Astrocyte (in vitro differentiated cells and primary cell): Measurements from ENCODE around the gene OTOGL. TPM values are rescaled to one million over a fixed set of nuclear protein-coding genes. Genes with fewer than 3 reads are reported as not detected.

Source experiments
- DNase-seq: peaks from one replicate; pipeline ENCODE4 v3.0.0-alpha.2; 2010; ENCODE audit warnings: low read depth
- FAIRE-seq: peaks from 2 replicates; lab custom pipeline; 2011; peaks lifted over from hg19 to GRCh38; lab: Jason Lieb, UNC
- H2AFZ ChIP-seq: 2 replicates; pipeline ENCODE4 v1.6.0; 2012; ENCODE audit warnings: low read depth, low read length, inconsistent platforms
- H3K27ac ChIP-seq: 2 replicates; pipeline ENCODE4 v1.5.1; 2011; ENCODE audit warnings: low read depth, low read length, inconsistent platforms
- H3K27me3 ChIP-seq: 2 replicates; pipeline ENCODE4 v1.6.0; 2011; ENCODE audit warnings: low read length, inconsistent platforms; ENCODE audit not compliant: insufficient read depth
- H3K36me3 ChIP-seq: 2 replicates; pipeline ENCODE4 v1.5.1; 2011; ENCODE audit warnings: low read length, inconsistent platforms; ENCODE audit not compliant: insufficient read depth
- H3K4me1 ChIP-seq: 2 replicates; pipeline ENCODE4 v1.5.1; 2011; ENCODE audit warnings: low read length, inconsistent platforms; ENCODE audit not compliant: insufficient read depth
- H3K4me2 ChIP-seq: 2 replicates; pipeline ENCODE4 v1.6.0; 2012; ENCODE audit warnings: low read length, inconsistent platforms
- H3K4me3 ChIP-seq: 2 replicates; pipeline ENCODE4 v1.5.1; 2011; ENCODE audit warnings: low read depth, mild to moderate bottlenecking, low read length, inconsistent platforms; ENCODE audit not compliant: insufficient read depth
- H3K79me2 ChIP-seq: 2 replicates; pipeline ENCODE4 v1.6.0; 2012; ENCODE audit warnings: mild to moderate bottlenecking, low read length, inconsistent platforms; ENCODE audit not compliant: insufficient read depth
- H3K9ac ChIP-seq: 2 replicates; pipeline ENCODE4 v1.6.0; 2012; ENCODE audit warnings: mild to moderate bottlenecking, low read length, inconsistent platforms
- H3K9me3 ChIP-seq: 2 replicates; pipeline ENCODE4 v1.5.1; 2012; ENCODE audit warnings: low read depth, mild to moderate bottlenecking, low read length, inconsistent platforms; ENCODE audit not compliant: insufficient read depth
- H4K20me1 ChIP-seq: 2 replicates; pipeline ENCODE4 v1.6.0; 2012; ENCODE audit warnings: low read length, inconsistent platforms; ENCODE audit not compliant: insufficient read depth
- H3K27ac Mint-ChIP-seq: one replicate; pipeline ENCODE4 v1.8.0; 2021; ENCODE audit warnings: mild to moderate bottlenecking, mixed read lengths; ENCODE audit not compliant: unreplicated experiment
- H3K27me3 Mint-ChIP-seq: one replicate; pipeline ENCODE4 v1.8.0; 2021; ENCODE audit warnings: low read depth, mixed read lengths; ENCODE audit not compliant: unreplicated experiment
- H3K36me3 Mint-ChIP-seq: one replicate; pipeline ENCODE4 v1.8.0; 2021; ENCODE audit warnings: low read depth, mixed read lengths; ENCODE audit not compliant: unreplicated experiment
- H3K4me1 Mint-ChIP-seq: one replicate; pipeline ENCODE4 v1.8.0; 2021; ENCODE audit warnings: low read depth, mixed read lengths; ENCODE audit not compliant: unreplicated experiment
- H3K4me3 Mint-ChIP-seq: one replicate; pipeline ENCODE4 v1.8.0; 2021; ENCODE audit warnings: mild to moderate bottlenecking, moderate library complexity, mixed read lengths; ENCODE audit not compliant: unreplicated experiment
- H3K9me3 Mint-ChIP-seq: one replicate; pipeline ENCODE4 v1.8.0; 2021; ENCODE audit warnings: mild to moderate bottlenecking, mixed read lengths; ENCODE audit not compliant: unreplicated experiment
- EZH2 ChIP-seq: IDR thresholded peaks from 2 replicates; pipeline ENCODE4 v1.6.1; 2012; ENCODE audit warnings: mild to moderate bottlenecking, low read length, inconsistent platforms; ENCODE audit not compliant: insufficient read depth
- total RNA-seq: library from RNA; stranded (reverse); gene quantifications from 2 replicates; pipeline ENCODE4 v1.2.1, GENCODE V29; 2021
- TF ChIP-seq, protein P1 (sequence below): IDR thresholded peaks from 2 replicates; pipeline ENCODE4 v1.5.1; 2011; ENCODE audit warnings: low read depth, mild to moderate bottlenecking, inconsistent platforms, low read length, moderate library complexity; ENCODE audit not compliant: insufficient read depth

The OTOGL gene
- total RNA-seq, 1 donor from 2014 or later: 0.16 TPM

- no peaks in the 10 kb centered on the region for H3K36me3 ChIP-seq
- no peaks in the 10 kb centered on the region for H3K9me3 ChIP-seq
- DNase-seq (no peak), FAIRE-seq (no peak)
- H3K27ac Mint-ChIP-seq: no peak overlapping the region
- peaks cover 1% of the 10 kb centered on the region for H3K9me3 Mint-ChIP-seq
- no peaks in the 10 kb centered on the region for H3K36me3 Mint-ChIP-seq
- no peak overlapping the region for H3K27ac ChIP-seq
- no peaks in the 10 kb centered on the region for H3K27me3 ChIP-seq
- no peak overlapping the region for H3K4me3 Mint-ChIP-seq
- no peaks in the 10 kb centered on the region for H3K79me2 ChIP-seq
- H2AFZ ChIP-seq: no peak overlapping the region
- H3K4me1 ChIP-seq: no peaks in the 10 kb centered on the region
- H3K4me1 Mint-ChIP-seq: no peaks in the 10 kb centered on the region
- H4K20me1 ChIP-seq: no peaks in the 10 kb centered on the region
- no peak overlapping the region for H3K4me3 ChIP-seq
- H3K4me2 ChIP-seq: no peak overlapping the region
- TF ChIP-seq EZH2: no peak
- TF ChIP-seq, protein P1, sequence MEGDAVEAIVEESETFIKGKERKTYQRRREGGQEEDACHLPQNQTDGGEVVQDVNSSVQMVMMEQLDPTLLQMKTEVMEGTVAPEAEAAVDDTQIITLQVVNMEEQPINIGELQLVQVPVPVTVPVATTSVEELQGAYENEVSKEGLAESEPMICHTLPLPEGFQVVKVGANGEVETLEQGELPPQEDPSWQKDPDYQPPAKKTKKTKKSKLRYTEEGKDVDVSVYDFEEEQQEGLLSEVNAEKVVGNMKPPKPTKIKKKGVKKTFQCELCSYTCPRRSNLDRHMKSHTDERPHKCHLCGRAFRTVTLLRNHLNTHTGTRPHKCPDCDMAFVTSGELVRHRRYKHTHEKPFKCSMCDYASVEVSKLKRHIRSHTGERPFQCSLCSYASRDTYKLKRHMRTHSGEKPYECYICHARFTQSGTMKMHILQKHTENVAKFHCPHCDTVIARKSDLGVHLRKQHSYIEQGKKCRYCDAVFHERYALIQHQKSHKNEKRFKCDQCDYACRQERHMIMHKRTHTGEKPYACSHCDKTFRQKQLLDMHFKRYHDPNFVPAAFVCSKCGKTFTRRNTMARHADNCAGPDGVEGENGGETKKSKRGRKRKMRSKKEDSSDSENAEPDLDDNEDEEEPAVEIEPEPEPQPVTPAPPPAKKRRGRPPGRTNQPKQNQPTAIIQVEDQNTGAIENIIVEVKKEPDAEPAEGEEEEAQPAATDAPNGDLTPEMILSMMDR: no peak
- no peaks in the 10 kb centered on the region for H3K27me3 Mint-ChIP-seq
- no peak overlapping the region for H3K9ac ChIP-seq
These were observed 305.3 kb downstream of the OTOGL start for GRCh38 chr12:80404629-80405028.

- H3K4me3 ChIP-seq: no peak overlapping the region
- Mint-ChIP-seq H3K27me3 (no peaks in the 10 kb centered on the region), H3K4me3 (no peak overlapping the region), H3K36me3 (no peaks in the 10 kb centered on the region), H3K27ac (no peak overlapping the region), H3K4me1 (no peaks in the 10 kb centered on the region), H3K9me3 (no peaks in the 10 kb centered on the region)
- no peaks in the 10 kb centered on the region for H3K36me3 ChIP-seq
- DNase-seq (no peak), FAIRE-seq (no peak)
- H3K27ac ChIP-seq: no peak overlapping the region
- TF ChIP-seq, protein P1: no peak
- TF ChIP-seq EZH2: no peak
- no peaks in the 10 kb centered on the region for H4K20me1 ChIP-seq
- no peaks in the 10 kb centered on the region for H3K27me3 ChIP-seq
- H2AFZ ChIP-seq: no peak overlapping the region
- no peaks in the 10 kb centered on the region for H3K79me2 ChIP-seq
- no peak overlapping the region for H3K9ac ChIP-seq
- no peaks in the 10 kb centered on the region for H3K9me3 ChIP-seq
- H3K4me1 ChIP-seq: no peaks in the 10 kb centered on the region
- H3K4me2 ChIP-seq: no peak overlapping the region
These were observed 306.9 kb downstream of the OTOGL start for GRCh38 chr12:80406253-80406652.

- DNase-seq (no peak), FAIRE-seq (peak; percentile 32)
- Mint-ChIP-seq H3K27me3 (peaks cover 3% of the 10 kb centered on the region), H3K4me1 (no peaks in the 10 kb centered on the region), H3K36me3 (no peaks in the 10 kb centered on the region), H3K4me3 (no peak overlapping the region), H3K9me3 (no peaks in the 10 kb centered on the region), H3K27ac (no peak overlapping the region)
- no peak overlapping the region for H3K27ac ChIP-seq
- no peak overlapping the region for H3K9ac ChIP-seq
- no peak overlapping the region for H3K4me2 ChIP-seq
- no peaks in the 10 kb centered on the region for H3K27me3 ChIP-seq
- no peaks in the 10 kb centered on the region for H3K36me3 ChIP-seq
- no peaks in the 10 kb centered on the region for H4K20me1 ChIP-seq
- TF ChIP-seq EZH2: no peak
- no peak overlapping the region for H3K4me3 ChIP-seq
- no peaks in the 10 kb centered on the region for H3K9me3 ChIP-seq
- H3K79me2 ChIP-seq: no peaks in the 10 kb centered on the region
- H2AFZ ChIP-seq: no peak overlapping the region
- no peaks in the 10 kb centered on the region for H3K4me1 ChIP-seq
These were observed 312.4 kb downstream of the OTOGL start for GRCh38 chr12:80411787-80412186.
